Body of pancreas (tissue), 4 donors: ENCODE data around the gene PTPN5. TPM values are rescaled to one million over a fixed set of nuclear protein-coding genes. Genes with fewer than 3 reads are reported as not detected.

ENCODE experiments used
- ATAC-seq: fragments of 150-250 bp; one replicate; pipeline ENCODE4 v1.9.1; 2016
- DNase-seq, 4 donors: peaks; one replicate each; pipeline ENCODE4 v3.0.0-alpha.2; 2019
- H3K27ac ChIP-seq, 4 donors: fragments of 200-600 bp; sonication (generic); 1 replicate in 3 of 4; 2 replicates in 1 of 4; pipeline versions ENCODE4 v1.5.1 to v1.6.1; 2016 to 2019; ENCODE audit warnings: mild to moderate bottlenecking in 1 of 4, mixed read lengths in 1 of 4, moderate library complexity in 1 of 4
- H3K27me3 ChIP-seq, 2 donors: fragments of 200-600 bp; sonication (generic); one replicate each; pipeline ENCODE4 v1.6.0; 2016; ENCODE audit warnings: mild to moderate bottlenecking in 1 of 2
- H3K36me3 ChIP-seq, 2 donors: fragments of 200-600 bp; sonication (generic); replicated peaks in 1 of 2; 2 replicates each; pipeline ENCODE4 v1.5.1; 2016; ENCODE audit warnings: low read depth in 2 of 2; ENCODE audit not compliant: insufficient read depth in 1 of 2
- H3K4me1 ChIP-seq: fragments of 200-600 bp; sonication (generic); one replicate; pipeline ENCODE4 v1.6.0; 2016
- H3K4me3 ChIP-seq, 2 donors: fragments of 200-600 bp; sonication (generic); 1 replicate in 1 of 2; 2 replicates in 1 of 2; pipeline ENCODE4 v1.5.1; 2016 to 2019
- H3K9me3 ChIP-seq, 3 donors: fragments of 200-600 bp; sonication (generic); 1 replicate in 2 of 3; 2 replicates in 1 of 3; pipeline ENCODE4 v1.5.1; 2016
- CTCF ChIP-seq, 7 experiments: fragments of 450-650 bp in 4 of 7; fragments of 200-600 bp in 3 of 7; sonication (generic) in 3 of 7; IDR thresholded peaks; one replicate each; pipeline ENCODE4 v1.5.1; 2016 to 2019; ENCODE audit warnings: antibody characterized with exemption in 7 of 7
- POLR2A ChIP-seq, 3 donors: fragments of 450-650 bp; IDR thresholded peaks; one replicate each; pipeline ENCODE4 v1.6.1; 2016; ENCODE audit warnings: antibody characterized with exemption in 3 of 3, mild to moderate bottlenecking in 2 of 3
- WGBS, 2 donors: methylation state at CpG; one replicate each; pipeline ENCODE4 v1.1.5; 2017; 5-methylcytosine and 5-hydroxymethylcytosine counted together
- intact Hi-C: fragments of 100-400 bp; cut with DNase I; formaldehyde crosslinking; loops from one replicate; pipeline ENCODE4 v1.15.1; 2023
- total RNA-seq, 2 donors: library from RNA; depleted of rRNA; stranded (reverse); fragments of >200 nt; gene quantifications; one replicate each; pipeline ENCODE4 v1.1.0, GENCODE V29; 2016

Gene PTPN5
- total RNA-seq, 2 donors from 2014 or later: 0.26 TPM; not detected in 1

DNA sequence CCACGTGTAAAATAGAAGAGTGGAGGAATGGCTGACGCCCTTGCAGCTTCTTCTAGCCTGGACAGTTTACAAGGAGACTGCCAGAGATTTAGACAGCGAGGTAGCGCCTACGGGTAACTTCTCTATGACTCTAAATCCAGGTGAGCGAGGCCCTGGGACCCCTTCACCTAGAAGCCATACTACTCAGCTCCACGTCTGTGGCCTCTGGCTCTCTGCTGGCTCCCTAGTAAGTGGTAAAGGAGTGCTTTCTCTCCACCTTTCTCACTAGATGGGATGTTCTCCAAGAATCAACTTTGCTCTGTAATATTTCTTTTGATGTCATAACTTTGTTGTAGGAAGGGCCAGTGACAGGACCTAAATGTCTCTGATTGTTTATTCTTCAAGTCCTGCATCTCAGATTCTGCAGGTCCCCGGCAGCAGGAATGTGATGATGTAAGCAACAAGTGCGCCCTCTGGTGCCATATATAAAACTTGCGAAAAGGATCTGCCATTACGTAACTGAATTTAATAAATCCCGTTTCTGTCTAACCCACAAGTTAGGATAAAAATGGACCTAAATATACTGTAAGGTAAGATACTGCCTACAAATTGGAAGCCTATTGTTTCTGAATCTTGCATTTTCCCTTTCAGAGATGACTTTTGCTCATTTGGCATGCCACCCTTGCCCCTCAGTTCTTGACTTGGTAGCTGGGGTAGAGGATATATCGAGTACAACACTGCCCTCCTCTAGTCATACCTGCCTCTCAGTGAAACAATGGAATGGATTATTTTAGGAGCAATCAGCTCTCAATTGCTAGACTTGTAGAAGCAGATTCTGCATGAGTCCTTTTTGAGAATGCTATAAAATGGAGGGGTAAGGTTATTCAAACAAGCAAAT is 11.0 kb upstream of the PTPN5 start:
- Histone ChIP-seq H3K4me1 (peaks cover 9% of the 10 kb centered on the region), H3K4me3 (no peak overlapping the region), H3K27ac (no peak overlapping the region), H3K36me3 (no peaks in the 10 kb centered on the region), H3K9me3 (no peaks in the 10 kb centered on the region), H3K27me3 (no peaks in the 10 kb centered on the region)
- TF ChIP-seq POLR2A (IDR thresholded peaks at IDR 0.05) (no peak), CTCF (IDR thresholded peaks at IDR 0.05) (peak; percentile 23 to 75 (median 65))
- intact Hi-C loops: no loop called here
- DNase-seq: peak; percentile 65 to 79 (median 74)
- 29 to 31% methylated on average over 13 of the region's 13 CpGs for whole genome bisulfite sequencing, 2 donors
- ATAC-seq: peak; percentile 72

GRCh38 chr11:18798799-18799469 is 7.3 kb upstream of the PTPN5 start:
- 85 to 86% methylated on average over 3 of the region's 3 CpGs for WGBS, 2 donors
- no peak overlapping the region for H3K4me3 ChIP-seq
- no peaks in the 10 kb centered on the region for H3K9me3 ChIP-seq
- no peaks in the 10 kb centered on the region for H3K27me3 ChIP-seq
- TF ChIP-seq CTCF (IDR thresholded peaks at IDR 0.05) (no peak), POLR2A (IDR thresholded peaks at IDR 0.05) (no peak)
- DNase-seq (no peak), ATAC-seq (no peak)
- H3K36me3 ChIP-seq: no peaks in the 10 kb centered on the region
- intact Hi-C loops: no loop called here
- no peak overlapping the region for H3K27ac ChIP-seq
- H3K4me1 ChIP-seq: peaks cover 9% of the 10 kb centered on the region

DNA sequence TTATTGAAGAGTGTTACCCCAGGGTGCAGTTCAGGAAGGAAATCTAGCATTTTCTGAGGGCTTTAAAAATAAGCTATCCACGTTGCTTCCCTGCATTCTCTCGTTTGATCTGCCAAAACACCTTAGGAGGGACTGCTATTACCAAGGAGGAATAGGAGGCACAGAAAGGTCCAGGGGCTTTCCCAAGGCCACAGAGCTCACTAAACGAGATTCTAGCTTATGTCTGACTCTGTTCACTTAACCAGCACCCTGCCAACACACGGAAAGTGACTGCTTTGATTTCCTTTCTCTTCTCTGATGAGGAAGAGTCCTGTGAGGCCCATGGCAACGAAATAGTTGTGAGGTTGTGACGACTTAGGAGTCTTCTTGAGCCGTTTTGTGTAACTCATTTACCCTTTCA is 3.4 kb upstream of the PTPN5 start:
- Histone ChIP-seq H3K9me3 (no peaks in the 10 kb centered on the region), H3K4me1 (peaks cover 18% of the 10 kb centered on the region), H3K36me3 (no peaks in the 10 kb centered on the region), H3K27me3 (peaks cover 0 to 17% of the 10 kb centered on the region in 2 donors), H3K4me3 (no peak overlapping the region), H3K27ac (no peak overlapping the region)
- no peak for DNase-seq
- no peak for TF ChIP-seq CTCF (IDR thresholded peaks at IDR 0.05)
- TF ChIP-seq POLR2A (IDR thresholded peaks at IDR 0.05): no peak
- WGBS, 2 donors: 31 to 34% methylated on average over 7 of the region's 7 CpGs
- ATAC-seq: no peak
- intact Hi-C loops: no loop called here

DNA sequence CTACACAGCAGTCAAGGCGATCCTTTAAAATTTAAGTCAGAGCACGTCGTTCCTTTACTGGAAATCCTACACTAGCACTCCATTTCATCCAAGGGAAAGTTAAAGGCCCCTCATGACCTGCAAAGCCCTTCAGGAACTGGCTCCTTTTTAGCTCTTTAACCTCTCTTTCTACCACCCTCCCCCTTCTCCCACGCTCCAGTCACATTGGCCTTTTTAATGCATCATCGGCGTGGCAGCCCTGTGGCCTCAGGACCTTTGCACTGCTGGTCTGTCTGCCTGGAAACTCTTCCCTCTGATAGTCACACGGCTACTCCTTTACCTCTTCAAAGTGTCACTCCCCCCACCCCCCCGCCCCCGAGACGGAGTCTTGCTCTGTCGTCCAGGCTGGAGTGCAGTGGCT is 1.2 kb upstream of the PTPN5 start:
- no peaks in the 10 kb centered on the region for H3K36me3 ChIP-seq
- peaks cover 0 to 17% of the 10 kb centered on the region in 2 donors for H3K27me3 ChIP-seq
- WGBS, 2 donors: 56 to 66% methylated on average over 11 of the region's 11 CpGs
- H3K4me3 ChIP-seq: no peak overlapping the region
- H3K9me3 ChIP-seq: no peaks in the 10 kb centered on the region
- intact Hi-C loops: no loop called here
- peaks cover 25% of the 10 kb centered on the region for H3K4me1 ChIP-seq
- DNase-seq: no peak
- H3K27ac ChIP-seq: no peak overlapping the region
- no peak for TF ChIP-seq POLR2A (IDR thresholded peaks at IDR 0.05)
- TF ChIP-seq CTCF (IDR thresholded peaks at IDR 0.05): no peak
- no peak for ATAC-seq
